Measurements from ENCODE around the gene STXBP6. TPM values are rescaled to one million over a fixed set of nuclear protein-coding genes. Genes with fewer than 3 reads are reported as not detected.
"Not testable (repeated sequence)": the region's sequence is repeated elsewhere in the genome, so short reads cannot be mapped to it uniquely, and the experiment has no call there.

The STXBP6 gene
- total and polyA plus RNA-seq, 9 donors = 1.0 to 9.3 (median 5.5) TPM

DNA sequence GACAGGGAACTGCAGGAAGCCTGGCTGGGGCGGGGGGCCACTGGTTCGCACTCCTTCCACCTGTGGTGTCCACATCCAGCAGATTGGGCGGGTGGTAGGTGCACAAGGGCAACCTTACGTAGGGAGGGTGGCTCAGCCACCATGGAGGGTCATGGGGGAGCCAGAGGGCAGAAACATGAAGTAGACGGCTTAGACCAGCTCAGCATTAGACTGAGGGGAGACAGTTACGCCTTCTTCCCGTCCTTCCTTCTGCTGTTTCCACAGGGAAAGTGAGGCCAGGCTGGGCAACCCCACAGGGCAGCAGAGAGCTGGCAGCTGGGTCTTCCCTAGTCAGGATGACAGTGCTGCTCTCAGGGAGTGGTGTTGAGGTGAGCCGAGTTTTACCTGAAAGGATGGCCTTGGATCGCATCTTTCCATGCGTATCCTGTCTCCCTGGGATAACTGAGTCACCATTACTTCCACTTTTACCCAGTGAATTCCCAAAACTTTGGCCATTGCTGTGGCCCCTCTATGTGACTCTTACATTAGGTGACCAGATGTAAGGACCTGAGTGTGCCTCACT lies 245.9 kb downstream of the STXBP6 start:
- H3K4me1 ChIP-seq (ENCODE audit: insufficient read depth) = no peaks in the 10 kb centered on the region
- H3K36me3 ChIP-seq = no peaks in the 10 kb centered on the region
- intact Hi-C loops (cut with DNase I) = loop anchor here in 1 of 4 donors (10.0 kb wide), 1 partner anchor 331 kb away; no protein-coding TSS in a partner anchor
- TF ChIP-seq, protein P1, sequence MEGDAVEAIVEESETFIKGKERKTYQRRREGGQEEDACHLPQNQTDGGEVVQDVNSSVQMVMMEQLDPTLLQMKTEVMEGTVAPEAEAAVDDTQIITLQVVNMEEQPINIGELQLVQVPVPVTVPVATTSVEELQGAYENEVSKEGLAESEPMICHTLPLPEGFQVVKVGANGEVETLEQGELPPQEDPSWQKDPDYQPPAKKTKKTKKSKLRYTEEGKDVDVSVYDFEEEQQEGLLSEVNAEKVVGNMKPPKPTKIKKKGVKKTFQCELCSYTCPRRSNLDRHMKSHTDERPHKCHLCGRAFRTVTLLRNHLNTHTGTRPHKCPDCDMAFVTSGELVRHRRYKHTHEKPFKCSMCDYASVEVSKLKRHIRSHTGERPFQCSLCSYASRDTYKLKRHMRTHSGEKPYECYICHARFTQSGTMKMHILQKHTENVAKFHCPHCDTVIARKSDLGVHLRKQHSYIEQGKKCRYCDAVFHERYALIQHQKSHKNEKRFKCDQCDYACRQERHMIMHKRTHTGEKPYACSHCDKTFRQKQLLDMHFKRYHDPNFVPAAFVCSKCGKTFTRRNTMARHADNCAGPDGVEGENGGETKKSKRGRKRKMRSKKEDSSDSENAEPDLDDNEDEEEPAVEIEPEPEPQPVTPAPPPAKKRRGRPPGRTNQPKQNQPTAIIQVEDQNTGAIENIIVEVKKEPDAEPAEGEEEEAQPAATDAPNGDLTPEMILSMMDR (IDR thresholded peaks at IDR 0.05) = no peak
- TF ChIP-seq EP300 (IDR thresholded peaks at IDR 0.05) (no peak), POLR2A (IDR thresholded peaks at IDR 0.05) (no peak)
- no peaks in the 10 kb centered on the region for H3K27me3 ChIP-seq
- no peak overlapping the region for H3K4me3 ChIP-seq
- H3K27ac ChIP-seq = no peak overlapping the region
- DNase-seq = no peak
- WGBS, 3 donors = 82 to 86% (median 83%) methylated on average over 10 of the region's 10 CpGs
- no peaks in the 10 kb centered on the region for H3K9me3 ChIP-seq

DNA sequence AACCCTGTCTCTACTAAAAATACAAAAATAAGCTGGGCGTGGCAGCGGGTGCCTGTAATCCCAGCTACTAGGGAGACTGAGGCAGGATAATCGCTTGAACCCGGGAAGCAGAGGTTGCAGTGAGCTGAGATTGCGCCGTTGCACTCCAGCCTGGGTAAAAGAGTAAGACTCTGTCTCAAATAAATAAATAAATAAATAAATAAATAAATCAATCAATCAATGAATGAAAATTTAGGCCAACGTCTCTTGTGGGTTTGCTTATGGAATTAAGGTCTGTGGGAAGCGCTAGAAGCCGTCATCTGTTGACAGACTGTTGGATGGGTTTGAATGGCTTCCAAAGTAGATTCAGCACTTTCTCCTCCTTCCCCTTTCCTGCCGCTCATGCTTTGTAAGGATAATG lies 246.5 kb downstream of the STXBP6 start:
- H3K36me3 ChIP-seq; H3K27ac ChIP-seq; H3K9me3 ChIP-seq; H3K4me1 ChIP-seq (ENCODE audit: insufficient read depth); DNase-seq; H3K27me3 ChIP-seq; H3K4me3 ChIP-seq: not testable (repeated sequence)
- WGBS, 3 donors = 94 to 97% (median 94%) methylated on average over 10 of the region's 10 CpGs
- intact Hi-C loops (cut with DNase I) = loop anchor here in 1 of 4 donors (10.0 kb wide), 1 partner anchor 331 kb away; no protein-coding TSS in a partner anchor

DNA sequence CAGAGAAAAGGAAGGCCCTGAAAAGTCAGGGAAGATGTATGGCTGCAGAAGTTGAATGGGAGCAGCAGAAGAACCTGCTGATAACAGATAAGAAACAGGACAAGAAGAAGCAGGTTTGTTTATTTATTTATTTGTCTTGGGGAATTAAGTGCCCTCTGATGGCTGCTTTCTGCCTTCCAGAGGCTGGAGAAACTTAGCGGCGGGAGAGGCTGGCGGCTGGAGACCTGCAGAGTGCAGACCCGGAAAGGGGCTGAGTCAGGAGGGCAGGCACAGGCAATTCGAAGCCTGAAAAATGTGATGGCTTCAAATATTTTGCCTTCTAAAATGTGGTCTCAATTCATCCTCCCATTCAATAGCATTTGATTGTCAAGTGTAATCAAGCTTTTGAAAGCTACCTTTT lies 247.7 kb downstream of the STXBP6 start:
- H3K9me3 ChIP-seq = no peaks in the 10 kb centered on the region
- WGBS, 3 donors = 76 to 91% (median 86%) methylated on average over 5 of the region's 5 CpGs
- intact Hi-C loops (cut with DNase I) = loop anchor here in 1 of 4 donors (10.0 kb wide), 1 partner anchor 333 kb away; no protein-coding TSS in a partner anchor
- H3K36me3 ChIP-seq = no peaks in the 10 kb centered on the region
- no peak for DNase-seq
- no peak overlapping the region for H3K4me3 ChIP-seq
- TF ChIP-seq EP300 (IDR thresholded peaks at IDR 0.05) = no peak
- no peak for TF ChIP-seq POLR2A (IDR thresholded peaks at IDR 0.05)
- TF ChIP-seq, protein P1 (IDR thresholded peaks at IDR 0.05) = no peak
- no peaks in the 10 kb centered on the region for H3K27me3 ChIP-seq
- no peaks in the 10 kb centered on the region for H3K4me1 ChIP-seq (ENCODE audit: insufficient read depth)
- no peak overlapping the region for H3K27ac ChIP-seq

DNA sequence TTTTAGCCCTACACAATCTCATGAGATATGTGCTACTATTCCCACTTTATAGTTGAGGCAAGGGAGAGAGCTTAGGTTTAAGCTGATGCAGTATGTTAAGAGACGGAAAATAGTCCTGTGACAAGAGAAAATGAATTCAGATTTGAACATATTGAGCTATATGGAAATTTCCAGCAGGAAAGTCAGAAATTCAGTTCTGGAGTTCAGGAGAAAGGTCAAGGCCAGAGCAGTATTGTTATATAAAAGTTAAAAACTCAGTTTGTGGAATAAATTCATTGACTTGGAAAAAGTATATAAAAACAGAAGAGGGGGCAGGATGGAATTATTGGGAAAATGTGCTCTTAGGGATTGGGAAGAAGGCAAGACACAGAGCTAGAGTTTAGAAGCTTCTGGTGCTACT lies 248.9 kb downstream of the STXBP6 start:
- Histone ChIP-seq H3K27ac (no peak overlapping the region), H3K27me3 (no peaks in the 10 kb centered on the region), H3K9me3 (no peaks in the 10 kb centered on the region), H3K36me3 (no peaks in the 10 kb centered on the region), H3K4me3 (no peak overlapping the region), H3K4me1 (ENCODE audit: insufficient read depth) (no peaks in the 10 kb centered on the region)
- WGBS, 3 donors = 84 to 85% (median 85%) methylated on average over 1 of the region's 1 CpG
- no peak for DNase-seq
- TF ChIP-seq, protein P1 (IDR thresholded peaks at IDR 0.05) = no peak
- TF ChIP-seq EP300 (IDR thresholded peaks at IDR 0.05) (no peak), POLR2A (IDR thresholded peaks at IDR 0.05) (no peak)
- intact Hi-C loops (cut with DNase I) = loop anchor here in 1 of 4 donors (10.0 kb wide), 1 partner anchor 334 kb away; no protein-coding TSS in a partner anchor

DNA sequence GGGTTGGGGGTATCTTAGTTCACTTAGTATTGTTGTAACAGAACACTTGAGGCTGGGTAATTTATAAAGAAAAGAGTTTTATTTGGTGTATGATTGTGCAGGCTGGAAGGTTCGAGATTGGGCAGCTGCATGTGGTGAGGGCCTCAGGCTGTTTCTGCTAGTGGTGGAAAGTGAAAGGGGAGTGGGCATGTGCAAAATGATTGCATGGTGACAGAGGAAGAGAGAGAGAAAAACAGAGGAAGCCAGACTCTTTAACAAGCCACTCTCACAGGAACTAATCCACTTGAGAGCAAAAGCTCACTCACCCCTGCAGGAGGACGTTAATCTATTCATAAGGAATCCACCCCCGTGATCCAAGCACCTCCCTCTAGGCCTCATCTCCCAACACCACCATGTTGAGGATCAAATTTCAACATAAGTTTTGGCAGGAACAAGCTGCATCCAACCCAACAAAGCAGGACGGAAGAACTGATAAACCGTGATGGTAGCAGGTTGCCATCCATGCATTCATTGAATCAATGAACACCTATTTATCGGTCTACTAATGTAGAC lies 251.0 kb downstream of the STXBP6 start:
- intact Hi-C loops (cut with DNase I) = no loop called here
- no peak for TF ChIP-seq POLR2A (IDR thresholded peaks at IDR 0.05)
- TF ChIP-seq, protein P1 (IDR thresholded peaks at IDR 0.05) = no peak
- no peak for TF ChIP-seq EP300 (IDR thresholded peaks at IDR 0.05)
- H3K36me3 ChIP-seq = no peaks in the 10 kb centered on the region
- H3K9me3 ChIP-seq = no peaks in the 10 kb centered on the region
- H3K27me3 ChIP-seq = no peaks in the 10 kb centered on the region
- H3K27ac ChIP-seq = no peak overlapping the region
- H3K4me1 ChIP-seq (ENCODE audit: insufficient read depth) = no peaks in the 10 kb centered on the region
- no peak overlapping the region for H3K4me3 ChIP-seq
- WGBS, 3 donors = 60 to 66% (median 61%) methylated on average over 6 of the region's 6 CpGs
- DNase-seq = no peak
